Measurements from ENCODE around the gene PSMD9. TPM values are rescaled to one million over a fixed set of nuclear protein-coding genes. Genes with fewer than 3 reads are reported as not detected.
"Not testable (repeated sequence)": the region's sequence is repeated elsewhere in the genome, so short reads cannot be mapped to it uniquely, and the experiment has no call there.

PSMD9 gene
- total and polyA plus RNA-seq, 2 experiments from 2014 or later, result 32.7 to 36.3 TPM

- not testable (repeated sequence) for H2AFZ ChIP-seq; H3K4me3 ChIP-seq; ATAC-seq; H3K36me3 ChIP-seq (ENCODE audit: insufficient read depth); H3K27ac Mint-ChIP-seq; H3K4me3 Mint-ChIP-seq; H3K4me2 ChIP-seq; H4K20me1 ChIP-seq (replicated peaks; ENCODE audit: insufficient read depth); H3K9me2 ChIP-seq (ENCODE audit: insufficient read depth); H3K27me3 ChIP-seq (ENCODE audit: insufficient read depth); H3K9me3 Mint-ChIP-seq; H3K27ac ChIP-seq (ENCODE audit: low read depth); H3K36me3 Mint-ChIP-seq (ENCODE audit: low read depth); DNase-seq (ENCODE audit: low spot score); H3K27me3 Mint-ChIP-seq (ENCODE audit: insufficient read depth, low read depth, poor library complexity); H3K79me2 ChIP-seq (replicated peaks; ENCODE audit: insufficient read depth)
- peaks cover 10% of the 10 kb centered on the region; the same call in 1 of the 2 replicates for H3F3A ChIP-seq (replicated peaks; ENCODE audit: low read depth)
- H3K4me1 Mint-ChIP-seq, result peaks cover 43% of the 10 kb centered on the region
- H3K4me1 ChIP-seq (ENCODE audit: insufficient read depth), result peaks cover 40% of the 10 kb centered on the region
Measured at GRCh38 chr12:121929545-121929944, 41.0 kb downstream of the PSMD9 start.

DNA sequence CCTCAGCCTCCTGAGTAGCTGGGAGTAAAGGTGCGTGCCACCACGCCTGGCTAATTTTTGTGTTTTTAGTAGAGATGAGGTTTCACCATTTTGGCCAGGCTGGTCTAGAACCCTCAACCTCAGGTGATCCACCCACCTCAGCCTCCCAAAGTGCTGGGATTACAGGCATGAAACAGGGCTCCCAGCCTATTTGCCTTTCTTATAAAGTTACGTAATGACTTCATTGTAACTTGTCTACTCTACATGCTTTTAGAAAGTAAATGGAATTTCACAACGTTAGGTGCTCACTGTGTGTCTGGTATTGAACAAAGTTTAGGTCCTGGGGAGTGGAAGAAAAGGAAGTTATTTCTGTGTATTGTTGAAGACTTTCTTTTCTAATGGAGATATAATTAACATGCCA is 42.3 kb downstream of the PSMD9 start:
- Histone ChIP-seq H3K4me2 (no peak overlapping the region), H3K9me2 (ENCODE audit: insufficient read depth) (no peaks in the 10 kb centered on the region), H3F3A (replicated peaks; ENCODE audit: low read depth) (0 out of 2 replicates have a peak, but pooled peaks cover 4% of the 10 kb centered on the region), H3K4me3 (no peak overlapping the region), H3K79me2 (replicated peaks; ENCODE audit: insufficient read depth) (no peaks in the 10 kb centered on the region), H3K4me1 (ENCODE audit: insufficient read depth) (peaks cover 30% of the 10 kb centered on the region), H3K27me3 (ENCODE audit: insufficient read depth) (no peaks in the 10 kb centered on the region), H2AFZ (no peak overlapping the region), H3K36me3 (ENCODE audit: insufficient read depth) (no peaks in the 10 kb centered on the region), H4K20me1 (replicated peaks; ENCODE audit: insufficient read depth) (no peaks in the 10 kb centered on the region), H3K27ac (ENCODE audit: low read depth) (no peak overlapping the region)
- Mint-ChIP-seq H3K27ac (no peak overlapping the region), H3K27me3 (ENCODE audit: insufficient read depth, low read depth, poor library complexity) (peaks cover 9% of the 10 kb centered on the region), H3K36me3 (ENCODE audit: low read depth) (no peaks in the 10 kb centered on the region; the same call in 2 of the 3 replicates), H3K4me3 (no peak overlapping the region), H3K9me3 (no peaks in the 10 kb centered on the region), H3K4me1 (peaks cover 33% of the 10 kb centered on the region)
- ATAC-seq, result no peak
- no peak for DNase-seq (ENCODE audit: low spot score)
- TF ChIP-seq, protein P1, sequence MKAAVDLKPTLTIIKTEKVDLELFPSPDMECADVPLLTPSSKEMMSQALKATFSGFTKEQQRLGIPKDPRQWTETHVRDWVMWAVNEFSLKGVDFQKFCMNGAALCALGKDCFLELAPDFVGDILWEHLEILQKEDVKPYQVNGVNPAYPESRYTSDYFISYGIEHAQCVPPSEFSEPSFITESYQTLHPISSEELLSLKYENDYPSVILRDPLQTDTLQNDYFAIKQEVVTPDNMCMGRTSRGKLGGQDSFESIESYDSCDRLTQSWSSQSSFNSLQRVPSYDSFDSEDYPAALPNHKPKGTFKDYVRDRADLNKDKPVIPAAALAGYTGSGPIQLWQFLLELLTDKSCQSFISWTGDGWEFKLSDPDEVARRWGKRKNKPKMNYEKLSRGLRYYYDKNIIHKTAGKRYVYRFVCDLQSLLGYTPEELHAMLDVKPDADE (IDR thresholded peaks at IDR 0.05), result no peak
- TF ChIP-seq EZH2phosphoT487 (IDR thresholded peaks at IDR 0.05; ENCODE audit: unreplicated experiment) (no peak), EZH2 (IDR thresholded peaks at IDR 0.05; ENCODE audit: low read depth, unreplicated experiment) (no peak), POLR2AphosphoS5 (IDR thresholded peaks at IDR 0.05; ENCODE audit: low read depth) (no peak), ZNF331 (CRISPR knock-in tag; IDR thresholded peaks at IDR 0.05; ENCODE audit: low read depth) (no peak), JUNB (IDR thresholded peaks at IDR 0.05; ENCODE audit: unreplicated experiment) (no peak), CREB1 (CRISPR knock-in tag; IDR thresholded peaks at IDR 0.05; ENCODE audit: low read depth) (no peak), REST (IDR thresholded peaks at IDR 0.05; ENCODE audit: unreplicated experiment) (no peak), NANOG (IDR thresholded peaks at IDR 0.05; ENCODE audit: borderline replicate concordance) (no peak), ZNF114 (CRISPR knock-in tag; IDR thresholded peaks at IDR 0.05) (no peak)
- TF ChIP-seq, protein P2, sequence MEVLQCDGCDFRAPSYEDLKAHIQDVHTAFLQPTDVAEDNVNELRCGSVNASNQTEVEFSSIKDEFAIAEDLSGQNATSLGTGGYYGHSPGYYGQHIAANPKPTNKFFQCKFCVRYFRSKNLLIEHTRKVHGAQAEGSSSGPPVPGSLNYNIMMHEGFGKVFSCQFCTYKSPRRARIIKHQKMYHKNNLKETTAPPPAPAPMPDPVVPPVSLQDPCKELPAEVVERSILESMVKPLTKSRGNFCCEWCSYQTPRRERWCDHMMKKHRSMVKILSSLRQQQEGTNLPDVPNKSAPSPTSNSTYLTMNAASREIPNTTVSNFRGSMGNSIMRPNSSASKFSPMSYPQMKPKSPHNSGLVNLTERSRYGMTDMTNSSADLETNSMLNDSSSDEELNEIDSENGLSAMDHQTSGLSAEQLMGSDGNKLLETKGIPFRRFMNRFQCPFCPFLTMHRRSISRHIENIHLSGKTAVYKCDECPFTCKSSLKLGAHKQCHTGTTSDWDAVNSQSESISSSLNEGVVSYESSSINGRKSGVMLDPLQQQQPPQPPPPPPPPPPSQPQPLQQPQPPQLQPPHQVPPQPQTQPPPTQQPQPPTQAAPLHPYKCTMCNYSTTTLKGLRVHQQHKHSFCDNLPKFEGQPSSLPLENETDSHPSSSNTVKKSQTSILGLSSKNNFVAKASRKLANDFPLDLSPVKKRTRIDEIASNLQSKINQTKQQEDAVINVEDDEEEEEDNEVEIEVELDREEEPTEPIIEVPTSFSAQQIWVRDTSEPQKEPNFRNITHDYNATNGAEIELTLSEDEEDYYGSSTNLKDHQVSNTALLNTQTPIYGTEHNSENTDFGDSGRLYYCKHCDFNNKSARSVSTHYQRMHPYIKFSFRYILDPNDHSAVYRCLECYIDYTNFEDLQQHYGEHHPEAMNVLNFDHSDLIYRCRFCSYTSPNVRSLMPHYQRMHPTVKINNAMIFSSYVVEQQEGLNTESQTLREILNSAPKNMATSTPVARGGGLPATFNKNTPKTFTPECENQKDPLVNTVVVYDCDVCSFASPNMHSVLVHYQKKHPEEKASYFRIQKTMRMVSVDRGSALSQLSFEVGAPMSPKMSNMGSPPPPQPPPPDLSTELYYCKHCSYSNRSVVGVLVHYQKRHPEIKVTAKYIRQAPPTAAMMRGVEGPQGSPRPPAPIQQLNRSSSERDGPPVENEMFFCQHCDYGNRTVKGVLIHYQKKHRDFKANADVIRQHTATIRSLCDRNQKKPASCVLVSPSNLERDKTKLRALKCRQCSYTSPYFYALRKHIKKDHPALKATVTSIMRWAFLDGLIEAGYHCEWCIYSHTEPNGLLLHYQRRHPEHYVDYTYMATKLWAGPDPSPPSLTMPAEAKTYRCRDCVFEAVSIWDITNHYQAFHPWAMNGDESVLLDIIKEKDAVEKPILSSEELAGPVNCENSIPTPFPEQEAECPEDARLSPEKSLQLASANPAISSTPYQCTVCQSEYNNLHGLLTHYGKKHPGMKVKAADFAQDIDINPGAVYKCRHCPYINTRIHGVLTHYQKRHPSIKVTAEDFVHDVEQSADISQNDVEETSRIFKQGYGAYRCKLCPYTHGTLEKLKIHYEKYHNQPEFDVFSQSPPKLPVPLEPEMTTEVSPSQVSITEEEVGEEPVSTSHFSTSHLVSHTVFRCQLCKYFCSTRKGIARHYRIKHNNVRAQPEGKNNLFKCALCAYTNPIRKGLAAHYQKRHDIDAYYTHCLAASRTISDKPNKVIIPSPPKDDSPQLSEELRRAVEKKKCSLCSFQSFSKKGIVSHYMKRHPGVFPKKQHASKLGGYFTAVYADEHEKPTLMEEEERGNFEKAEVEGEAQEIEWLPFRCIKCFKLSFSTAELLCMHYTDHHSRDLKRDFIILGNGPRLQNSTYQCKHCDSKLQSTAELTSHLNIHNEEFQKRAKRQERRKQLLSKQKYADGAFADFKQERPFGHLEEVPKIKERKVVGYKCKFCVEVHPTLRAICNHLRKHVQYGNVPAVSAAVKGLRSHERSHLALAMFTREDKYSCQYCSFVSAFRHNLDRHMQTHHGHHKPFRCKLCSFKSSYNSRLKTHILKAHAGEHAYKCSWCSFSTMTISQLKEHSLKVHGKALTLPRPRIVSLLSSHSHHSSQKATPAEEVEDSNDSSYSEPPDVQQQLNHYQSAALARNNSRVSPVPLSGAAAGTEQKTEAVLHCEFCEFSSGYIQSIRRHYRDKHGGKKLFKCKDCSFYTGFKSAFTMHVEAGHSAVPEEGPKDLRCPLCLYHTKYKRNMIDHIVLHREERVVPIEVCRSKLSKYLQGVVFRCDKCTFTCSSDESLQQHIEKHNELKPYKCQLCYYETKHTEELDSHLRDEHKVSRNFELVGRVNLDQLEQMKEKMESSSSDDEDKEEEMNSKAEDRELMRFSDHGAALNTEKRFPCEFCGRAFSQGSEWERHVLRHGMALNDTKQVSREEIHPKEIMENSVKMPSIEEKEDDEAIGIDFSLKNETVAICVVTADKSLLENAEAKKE (CRISPR knock-in tag; IDR thresholded peaks at IDR 0.05), result no peak

Measured in GM23338 (cell line).